Measurements from ENCODE around the gene BMP8A. TPM values are rescaled to one million over a fixed set of nuclear protein-coding genes. Genes with fewer than 3 reads are reported as not detected.
A peak's percentile ranks its signal among the peaks of the same experiment; 100 is the strongest.

BMP8A gene
- total and polyA plus RNA-seq, 8 donors, result not detected

DNA sequence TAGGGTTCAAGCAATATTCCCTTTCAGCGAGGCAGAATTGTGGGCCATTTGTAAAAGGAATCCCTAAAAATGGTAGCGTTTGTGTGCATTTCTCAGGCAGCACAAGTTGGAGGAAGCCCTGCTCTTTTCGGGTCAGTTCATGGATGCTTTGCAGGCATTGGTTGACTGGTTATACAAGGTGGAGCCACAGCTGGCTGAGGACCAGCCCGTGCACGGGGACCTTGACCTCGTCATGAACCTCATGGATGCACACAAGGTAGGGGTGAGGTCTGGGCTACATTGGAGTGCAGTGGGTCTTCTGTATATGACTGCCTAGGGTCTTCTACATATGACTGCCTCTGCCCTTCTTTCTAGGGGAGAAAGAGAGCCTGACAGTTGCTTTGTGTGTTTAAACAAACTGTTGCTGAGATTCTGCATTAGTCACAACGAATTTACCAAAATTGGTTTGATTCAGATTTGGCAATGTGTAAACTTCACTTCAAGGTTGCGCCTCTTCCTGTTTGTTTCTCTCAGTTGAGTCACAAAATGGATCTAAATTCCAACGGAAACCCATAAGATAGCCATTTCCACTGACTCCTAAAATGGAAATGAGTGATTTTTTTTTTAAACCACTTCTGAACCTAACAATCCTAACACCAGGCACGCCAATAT is 40.4 kb upstream of the BMP8A start:
- Histone ChIP-seq H3K36me3 (peaks cover 86 to 100% (median 99%) of the 10 kb centered on the region in 4 donors), H3K27ac (peak overlapping the region; percentile 43 to 77 (median 73)), H3K27me3 (no peaks in the 10 kb centered on the region), H3K4me3 (no peak overlapping the region), H3K4me1 (peaks cover 0 to 4% (median 1%) of the 10 kb centered on the region in 4 donors), H3K9me3 (no peaks in the 10 kb centered on the region)
- 59 to 72% (median 71%) methylated on average over 10 of the region's 10 CpGs for WGBS, 5 donors
- TF ChIP-seq EP300 (IDR thresholded peaks at IDR 0.05) (no peak), POLR2A (IDR thresholded peaks at IDR 0.05) (no peak), POLR2AphosphoS5 (IDR thresholded peaks at IDR 0.05) (no peak)
- TF ChIP-seq, protein P1, sequence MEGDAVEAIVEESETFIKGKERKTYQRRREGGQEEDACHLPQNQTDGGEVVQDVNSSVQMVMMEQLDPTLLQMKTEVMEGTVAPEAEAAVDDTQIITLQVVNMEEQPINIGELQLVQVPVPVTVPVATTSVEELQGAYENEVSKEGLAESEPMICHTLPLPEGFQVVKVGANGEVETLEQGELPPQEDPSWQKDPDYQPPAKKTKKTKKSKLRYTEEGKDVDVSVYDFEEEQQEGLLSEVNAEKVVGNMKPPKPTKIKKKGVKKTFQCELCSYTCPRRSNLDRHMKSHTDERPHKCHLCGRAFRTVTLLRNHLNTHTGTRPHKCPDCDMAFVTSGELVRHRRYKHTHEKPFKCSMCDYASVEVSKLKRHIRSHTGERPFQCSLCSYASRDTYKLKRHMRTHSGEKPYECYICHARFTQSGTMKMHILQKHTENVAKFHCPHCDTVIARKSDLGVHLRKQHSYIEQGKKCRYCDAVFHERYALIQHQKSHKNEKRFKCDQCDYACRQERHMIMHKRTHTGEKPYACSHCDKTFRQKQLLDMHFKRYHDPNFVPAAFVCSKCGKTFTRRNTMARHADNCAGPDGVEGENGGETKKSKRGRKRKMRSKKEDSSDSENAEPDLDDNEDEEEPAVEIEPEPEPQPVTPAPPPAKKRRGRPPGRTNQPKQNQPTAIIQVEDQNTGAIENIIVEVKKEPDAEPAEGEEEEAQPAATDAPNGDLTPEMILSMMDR (IDR thresholded peaks at IDR 0.05), result no peak
- DNase-seq, result no peak
- intact Hi-C loops (cut with DNase I; ENCODE audit: low total_unique reads), result no loop called here

DNA sequence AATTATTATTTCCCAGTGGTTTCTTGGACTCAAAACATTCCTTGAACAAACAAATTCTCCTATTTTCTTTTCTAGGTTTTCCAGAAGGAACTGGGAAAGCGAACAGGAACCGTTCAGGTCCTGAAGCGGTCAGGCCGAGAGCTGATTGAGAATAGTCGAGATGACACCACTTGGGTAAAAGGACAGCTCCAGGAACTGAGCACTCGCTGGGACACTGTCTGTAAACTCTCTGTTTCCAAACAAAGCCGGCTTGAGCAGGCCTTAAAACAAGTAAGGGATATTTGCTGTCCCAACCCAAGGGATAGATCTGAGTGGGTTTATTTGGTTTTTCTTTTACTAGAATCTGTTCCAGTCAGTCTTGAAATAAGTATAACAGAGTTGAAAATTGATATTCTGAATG is 39.4 kb upstream of the BMP8A start:
- Histone ChIP-seq H3K4me1 (peaks cover 0 to 4% (median 1%) of the 10 kb centered on the region in 4 donors), H3K27me3 (no peaks in the 10 kb centered on the region), H3K36me3 (peaks cover 90 to 100% (median 100%) of the 10 kb centered on the region in 4 donors), H3K9me3 (no peaks in the 10 kb centered on the region), H3K4me3 (no peak overlapping the region), H3K27ac (peak overlapping the region in 4 of 5 donors; percentile 9 to 75 (median 49))
- TF ChIP-seq, protein P1 (IDR thresholded peaks at IDR 0.05), result no peak
- TF ChIP-seq POLR2AphosphoS5 (IDR thresholded peaks at IDR 0.05), result no peak
- no peak for TF ChIP-seq POLR2A (IDR thresholded peaks at IDR 0.05)
- TF ChIP-seq EP300 (IDR thresholded peaks at IDR 0.05), result no peak
- no peak for DNase-seq
- intact Hi-C loops (cut with DNase I; ENCODE audit: low total_unique reads), result no loop called here
- WGBS, 5 donors, result 90 to 96% (median 94%) methylated on average over 7 of the region's 7 CpGs

DNA sequence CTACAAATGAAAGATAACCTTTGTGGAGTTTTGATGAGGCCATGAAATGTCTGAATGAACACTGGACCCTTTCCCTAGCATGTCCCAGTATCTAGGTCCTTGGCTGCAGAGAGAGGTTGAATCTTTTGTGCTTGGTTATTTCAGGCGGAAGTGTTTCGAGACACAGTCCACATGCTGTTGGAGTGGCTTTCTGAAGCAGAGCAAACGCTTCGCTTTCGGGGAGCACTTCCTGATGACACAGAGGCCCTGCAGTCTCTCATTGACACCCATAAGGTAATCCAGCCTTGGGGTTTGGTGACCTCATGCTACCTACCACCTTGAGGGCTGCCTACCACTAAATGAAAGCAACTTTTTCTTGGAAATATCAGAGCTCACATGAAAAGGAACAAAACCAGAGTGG is 38.9 kb upstream of the BMP8A start:
- 93 to 99% (median 96%) methylated on average over 5 of the region's 5 CpGs for WGBS, 5 donors

DNA sequence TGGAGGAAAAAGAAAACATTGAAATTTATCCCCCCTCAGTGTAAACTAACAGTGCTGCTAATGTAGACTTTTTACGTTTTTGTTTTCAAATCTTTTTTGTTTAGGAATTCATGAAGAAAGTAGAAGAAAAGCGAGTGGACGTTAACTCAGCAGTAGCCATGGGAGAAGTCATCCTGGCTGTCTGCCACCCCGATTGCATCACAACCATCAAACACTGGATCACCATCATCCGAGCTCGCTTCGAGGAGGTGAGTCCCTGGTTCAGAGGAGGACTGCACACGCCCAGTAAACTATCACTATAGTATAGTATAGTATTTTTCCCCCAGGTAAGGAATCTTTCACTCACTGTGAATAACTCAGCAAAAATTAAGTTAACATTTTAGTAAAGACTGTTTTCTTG is 37.8 kb upstream of the BMP8A start:
- DNase-seq, result peak in 1 of 2 donors; percentile 57
- WGBS, 5 donors, result 60 to 84% (median 75%) methylated on average over 8 of the region's 8 CpGs
- H3K27ac ChIP-seq, result peak overlapping the region in 2 of 5 donors; percentile 10 to 30
- no peaks in the 10 kb centered on the region for H3K27me3 ChIP-seq
- H3K36me3 ChIP-seq, result peaks cover 92 to 100% (median 100%) of the 10 kb centered on the region in 4 donors
- TF ChIP-seq EP300 (IDR thresholded peaks at IDR 0.05) (no peak), POLR2AphosphoS5 (IDR thresholded peaks at IDR 0.05) (peak in 1 of 3 donors; percentile 17), POLR2A (IDR thresholded peaks at IDR 0.05) (no peak)
- TF ChIP-seq, protein P1 (IDR thresholded peaks at IDR 0.05), result no peak
- H3K4me1 ChIP-seq, result peaks cover 0 to 9% (median 2%) of the 10 kb centered on the region in 4 donors
- H3K9me3 ChIP-seq, result no peaks in the 10 kb centered on the region
- intact Hi-C loops (cut with DNase I; ENCODE audit: low total_unique reads), result no loop called here
- H3K4me3 ChIP-seq, result no peak overlapping the region

More for the DNA sequence above, 38.9 kb upstream of the BMP8A start:
- TF ChIP-seq EP300 (IDR thresholded peaks at IDR 0.05) (no peak), POLR2AphosphoS5 (IDR thresholded peaks at IDR 0.05) (no peak), POLR2A (IDR thresholded peaks at IDR 0.05) (no peak)
- TF ChIP-seq, protein P1 (IDR thresholded peaks at IDR 0.05), result no peak
- Histone ChIP-seq H3K9me3 (no peaks in the 10 kb centered on the region), H3K36me3 (peaks cover 90 to 100% (median 100%) of the 10 kb centered on the region in 4 donors), H3K4me3 (no peak overlapping the region), H3K4me1 (peaks cover 0 to 4% (median 1%) of the 10 kb centered on the region in 4 donors), H3K27me3 (no peaks in the 10 kb centered on the region), H3K27ac (peak overlapping the region in 3 of 5 donors; percentile 3 to 75 (median 55))
- intact Hi-C loops (cut with DNase I; ENCODE audit: low total_unique reads), result no loop called here
- DNase-seq, result no peak
